Hepatocyte (in vitro differentiated cells): ENCODE results near the gene CSNK2A1.

Experiments used
- EZH2 ChIP-seq: fragments of 200-600 bp; sonication (generic); IDR thresholded peaks from 2 replicates; pipeline ENCODE4 v1.6.1; 2016; ENCODE audit warnings: antibody characterized with exemption, mild to moderate bottlenecking, borderline replicate concordance
- EZH2phosphoT487 ChIP-seq: fragments of 200-600 bp; sonication (generic); IDR thresholded peaks from one replicate; pipeline ENCODE4 v1.6.1; 2018; ENCODE audit warnings: antibody characterized with exemption, mild to moderate bottlenecking, low read depth, moderate library complexity; ENCODE audit not compliant: unreplicated experiment, severe bottlenecking
- TF ChIP-seq, protein P1 (sequence below): fragments of 200-600 bp; sonication (generic); IDR thresholded peaks from 2 replicates; pipeline ENCODE4 v1.5.1; 2016; ENCODE audit warnings: antibody characterized with exemption, mild to moderate bottlenecking; ENCODE audit not compliant: poor library complexity

DNA sequence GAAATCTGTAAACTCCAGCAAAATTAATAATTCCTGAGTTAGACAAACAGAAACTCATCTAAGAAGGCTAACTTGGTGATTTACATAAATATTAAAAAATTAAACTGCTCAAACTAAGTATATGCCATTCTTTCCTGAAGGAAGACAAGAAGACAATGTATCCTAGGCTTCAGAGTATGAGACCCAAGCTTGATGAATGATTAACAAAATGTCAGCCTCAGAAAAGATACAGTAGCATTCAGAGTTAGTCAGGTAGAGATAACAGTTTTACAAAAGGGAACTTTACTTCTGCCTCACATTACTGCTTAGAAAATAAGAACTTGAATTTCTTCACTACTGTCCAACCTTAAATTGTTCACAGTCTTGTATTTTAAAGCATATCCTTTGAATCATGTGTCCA lies 12.0 kb downstream of the CSNK2A1 start:
- TF ChIP-seq, protein P1, sequence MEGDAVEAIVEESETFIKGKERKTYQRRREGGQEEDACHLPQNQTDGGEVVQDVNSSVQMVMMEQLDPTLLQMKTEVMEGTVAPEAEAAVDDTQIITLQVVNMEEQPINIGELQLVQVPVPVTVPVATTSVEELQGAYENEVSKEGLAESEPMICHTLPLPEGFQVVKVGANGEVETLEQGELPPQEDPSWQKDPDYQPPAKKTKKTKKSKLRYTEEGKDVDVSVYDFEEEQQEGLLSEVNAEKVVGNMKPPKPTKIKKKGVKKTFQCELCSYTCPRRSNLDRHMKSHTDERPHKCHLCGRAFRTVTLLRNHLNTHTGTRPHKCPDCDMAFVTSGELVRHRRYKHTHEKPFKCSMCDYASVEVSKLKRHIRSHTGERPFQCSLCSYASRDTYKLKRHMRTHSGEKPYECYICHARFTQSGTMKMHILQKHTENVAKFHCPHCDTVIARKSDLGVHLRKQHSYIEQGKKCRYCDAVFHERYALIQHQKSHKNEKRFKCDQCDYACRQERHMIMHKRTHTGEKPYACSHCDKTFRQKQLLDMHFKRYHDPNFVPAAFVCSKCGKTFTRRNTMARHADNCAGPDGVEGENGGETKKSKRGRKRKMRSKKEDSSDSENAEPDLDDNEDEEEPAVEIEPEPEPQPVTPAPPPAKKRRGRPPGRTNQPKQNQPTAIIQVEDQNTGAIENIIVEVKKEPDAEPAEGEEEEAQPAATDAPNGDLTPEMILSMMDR: no peak
- TF ChIP-seq EZH2: no peak
- no peak for TF ChIP-seq EZH2phosphoT487
